ENCODE results near the gene RPF1.
"Not testable (repeated sequence)": the region's sequence is repeated elsewhere in the genome, so short reads cannot be mapped to it uniquely, and the experiment has no call there.

Gene RPF1

GRCh38 chr1:84478876-84479868 is at the start of gene RPF1:
Gene RPF1, plus strand, starts transcription at chr1:84479266. Its CDS starts 16 bp downstream, at chr1:84479282.
- DNase-seq: peak; percentile 89

GRCh38 chr1:84430546-84430945 is 48.5 kb upstream of the RPF1 start:
- no peak for DNase-seq

- peak; percentile 91 for DNase-seq
These were observed 45.6 kb upstream of the RPF1 start for GRCh38 chr1:84433258-84434080.

- DNase-seq: no peak
These were observed 44.8 kb upstream of the RPF1 start for GRCh38 chr1:84434081-84434769.

- no peak for DNase-seq
These were observed 44.1 kb upstream of the RPF1 start for GRCh38 chr1:84434801-84435549.

- DNase-seq: no peak
These were observed 42.0 kb upstream of the RPF1 start for GRCh38 chr1:84436876-84437655.

- DNase-seq: peak; percentile 70
These were observed 36.8 kb upstream of the RPF1 start for GRCh38 chr1:84442256-84442655.

- DNase-seq: peak; percentile 70
These were observed 36.1 kb upstream of the RPF1 start for GRCh38 chr1:84442747-84443646.

GRCh38 chr1:84448704-84449103 is 30.4 kb upstream of the RPF1 start:
- DNase-seq: not testable (repeated sequence)

- DNase-seq: no peak
These were observed 28.2 kb upstream of the RPF1 start for GRCh38 chr1:84450910-84451309.

- no peak for DNase-seq
These were observed 26.6 kb upstream of the RPF1 start for GRCh38 chr1:84452436-84452835.

- no peak for DNase-seq
These were observed 16.9 kb upstream of the RPF1 start for GRCh38 chr1:84462118-84462517.

GRCh38 chr1:84467298-84467697 is 11.8 kb upstream of the RPF1 start:
- no peak for DNase-seq

GRCh38 chr1:84476225-84476624 is 2.8 kb upstream of the RPF1 start:
- DNase-seq: no peak

- peak; percentile 39 for DNase-seq
These were observed 932 bp downstream of the RPF1 start for GRCh38 chr1:84479998-84480397.

GRCh38 chr1:84480650-84481049 is 1.6 kb downstream of the RPF1 start:
- DNase-seq: no peak

- DNase-seq: no peak
These were observed 2.3 kb downstream of the RPF1 start for GRCh38 chr1:84481317-84481716.

GRCh38 chr1:84488107-84488506 is 9.0 kb downstream of the RPF1 start:
- DNase-seq: no peak

- DNase-seq: no peak
These were observed 10.7 kb downstream of the RPF1 start for GRCh38 chr1:84489766-84490165.

GRCh38 chr1:84492726-84493125 is 13.7 kb downstream of the RPF1 start:
- no peak for DNase-seq
